ENCODE results near the gene PRH1. TPM values are rescaled to one million over a fixed set of nuclear protein-coding genes. Genes with fewer than 3 reads are reported as not detected.

The PRH1 gene
- total RNA-seq, 4 donors from 2014 or later = 42.5 to 98.2 (median 47.7) TPM

- TF ChIP-seq CTCF (IDR thresholded peaks at IDR 0.05) = no peak
- no peak for TF ChIP-seq POLR2A (IDR thresholded peaks at IDR 0.05)
- no peak for DNase-seq
- Histone ChIP-seq H3K9me3 (no peaks in the 10 kb centered on the region), H3K4me1 (no peaks in the 10 kb centered on the region), H3K4me3 (no peak overlapping the region), H3K36me3 (no peaks in the 10 kb centered on the region), H3K27ac (no peak overlapping the region), H3K27me3 (no peaks in the 10 kb centered on the region)
Observed at GRCh38 chr12:10889226-10889625, 5.2 kb upstream of the PRH1 start.

- TF ChIP-seq CTCF (IDR thresholded peaks at IDR 0.05) (no peak), POLR2A (IDR thresholded peaks at IDR 0.05) (no peak)
- Histone ChIP-seq H3K27me3 (no peaks in the 10 kb centered on the region), H3K4me1 (no peaks in the 10 kb centered on the region), H3K27ac (no peak overlapping the region), H3K9me3 (no peaks in the 10 kb centered on the region), H3K4me3 (no peak overlapping the region), H3K36me3 (no peaks in the 10 kb centered on the region)
- no peak for DNase-seq
Observed at GRCh38 chr12:10873378-10873777, 10.7 kb downstream of the PRH1 start.

- H3K36me3 ChIP-seq = no peaks in the 10 kb centered on the region
- DNase-seq = no peak
- no peaks in the 10 kb centered on the region for H3K4me1 ChIP-seq
- H3K9me3 ChIP-seq = no peaks in the 10 kb centered on the region
- TF ChIP-seq POLR2A (IDR thresholded peaks at IDR 0.05) (no peak), CTCF (IDR thresholded peaks at IDR 0.05) (peak in 2 of 6 experiments; percentile 19 to 29)
- H3K4me3 ChIP-seq = no peak overlapping the region
- H3K27me3 ChIP-seq = no peaks in the 10 kb centered on the region
- H3K27ac ChIP-seq = no peak overlapping the region
Observed at GRCh38 chr12:10867381-10867780, 16.7 kb downstream of the PRH1 start.

GRCh38 chr12:10863512-10864218 lies 20.4 kb downstream of the PRH1 start:
- Histone ChIP-seq H3K9me3 (no peaks in the 10 kb centered on the region), H3K4me3 (no peak overlapping the region), H3K27me3 (no peaks in the 10 kb centered on the region), H3K27ac (no peak overlapping the region), H3K36me3 (no peaks in the 10 kb centered on the region), H3K4me1 (no peaks in the 10 kb centered on the region)
- TF ChIP-seq CTCF (IDR thresholded peaks at IDR 0.05) = no peak
- TF ChIP-seq POLR2A (IDR thresholded peaks at IDR 0.05) = no peak
- no peak for DNase-seq

GRCh38 chr12:10861366-10861765 lies 22.7 kb downstream of the PRH1 start:
- no peak for DNase-seq
- TF ChIP-seq CTCF (IDR thresholded peaks at IDR 0.05) (no peak), POLR2A (IDR thresholded peaks at IDR 0.05) (no peak)
- H3K36me3 ChIP-seq = peaks cover 0 to 5% (median 0%) of the 10 kb centered on the region in 3 donors
- no peak overlapping the region for H3K27ac ChIP-seq
- peaks cover 0 to 5% (median 2%) of the 10 kb centered on the region in 4 donors for H3K9me3 ChIP-seq
- H3K27me3 ChIP-seq = no peaks in the 10 kb centered on the region
- H3K4me1 ChIP-seq = no peaks in the 10 kb centered on the region
- no peak overlapping the region for H3K4me3 ChIP-seq
